GM12878 (cell line): ENCODE measurements around the gene SLC9C1. TPM values are rescaled to one million over a fixed set of nuclear protein-coding genes. Genes with fewer than 3 reads are reported as not detected.

Experiments
- ATAC-seq: fragments of 200-7000 bp; cut with Tn5 transposase; 3 replicates; pipeline ENCODE4 v1.9.1; 2020; ENCODE audit warnings: mild to moderate bottlenecking, moderate library complexity
- BruUV-seq: library from RNA; stranded (reverse); fragments of 400-500 nt; replicated peaks from 2 replicates; lab custom pipeline; 2021; lab: Mats Ljungman, UMichigan
- CTCF ChIA-PET: fragments of 300-600 bp; sonication (Branson Sonifier 250); formaldehyde crosslinking; extraction: SDS; loops from one replicate; lab custom pipeline; 2021; ENCODE audit warnings: inconsistent platforms; lab: Yijun Ruan, JAX
- POLR2A ChIA-PET: fragments of 350-600 bp; formaldehyde crosslinking; extraction: SDS; loops from one replicate; lab custom pipeline; 2021; ENCODE audit warnings: inconsistent platforms; lab: Charles Lee
- RAD21 ChIA-PET: fragments of 300-600 bp; sonication (Branson Sonifier 250); formaldehyde crosslinking; loops from one replicate; lab custom pipeline; 2023; ENCODE audit warnings: antibody characterized with exemption; ENCODE audit not compliant: unreplicated experiment; lab: Charles Lee
- SMC1A ChIA-PET: fragments of 300-600 bp; sonication (Branson Sonifier 250); formaldehyde crosslinking; loops from one replicate; lab custom pipeline; 2023; ENCODE audit not compliant: unreplicated experiment, uncharacterized antibody; lab: Charles Lee
- DNase-seq: peaks from one replicate; pipeline ENCODE4 v3.0.0-alpha.2; 2011; ENCODE audit warnings: low read depth, low spot score
- FAIRE-seq: peaks from 3 replicates; lab custom pipeline; 2011; peaks lifted over from hg19 to GRCh38; lab: Jason Lieb, UNC
- H2AFZ ChIP-seq: 2 replicates; pipeline ENCODE4 v1.6.0; 2011; ENCODE audit warnings: low read depth, low read length, control low read depth; ENCODE audit not compliant: control insufficient read depth
- H3K27ac ChIP-seq: 2 replicates; pipeline ENCODE4 v1.5.1; 2011; ENCODE audit warnings: control low read depth; ENCODE audit not compliant: control insufficient read depth, insufficient read depth
- H3K27me3 ChIP-seq, 2 experiments: replicated peaks in 1 of 2; 2 replicates each; pipeline versions ENCODE4 v1.6.0 to v1.6.1; 2011; ENCODE audit warnings: low read length in 1 of 2; ENCODE audit not compliant: control insufficient read depth in 2 of 2, insufficient read depth in 2 of 2
- H3K36me3 ChIP-seq, 2 experiments: 2 replicates each; pipeline ENCODE4 v1.5.1; 2011; ENCODE audit warnings: low read length in 1 of 2; ENCODE audit not compliant: control insufficient read depth in 2 of 2, insufficient read depth in 2 of 2
- H3K4me1 ChIP-seq: 2 replicates; pipeline ENCODE4 v1.6.1; 2011; ENCODE audit warnings: mild to moderate bottlenecking, low read length, moderate library complexity, mixed read lengths; ENCODE audit not compliant: control insufficient read depth, insufficient read depth
- H3K4me2 ChIP-seq: 2 replicates; pipeline ENCODE4 v1.6.0; 2011; ENCODE audit warnings: control low read depth; ENCODE audit not compliant: control insufficient read depth, insufficient read depth
- H3K4me3 ChIP-seq: fragments of 200-600 bp; sonication (generic); 2 replicates; pipeline ENCODE4 v1.5.1; 2016
- H3K79me2 ChIP-seq: 2 replicates; pipeline ENCODE4 v1.6.0; 2011; ENCODE audit warnings: low read length; ENCODE audit not compliant: control insufficient read depth, insufficient read depth
- H3K9ac ChIP-seq: 2 replicates; pipeline ENCODE4 v1.8.0; 2011; ENCODE audit warnings: low read length, control low read depth, mixed read lengths; ENCODE audit not compliant: control insufficient read depth, insufficient read depth
- H3K9me3 ChIP-seq: replicated peaks from 3 replicates; pipeline ENCODE4 v1.5.1; 2011; ENCODE audit warnings: mild to moderate bottlenecking, low read length; ENCODE audit not compliant: control insufficient read depth, insufficient read depth
- H4K20me1 ChIP-seq: 2 replicates; pipeline ENCODE4 v1.6.0; 2011; ENCODE audit not compliant: control insufficient read depth, insufficient read depth
- BMI1 ChIP-seq: fragments of 450-650 bp; IDR thresholded peaks from 2 replicates; pipeline ENCODE4 v1.6.1; 2016; ENCODE audit warnings: mild to moderate bottlenecking, moderate library complexity, borderline replicate concordance
- CBX3 ChIP-seq: fragments of 200-600 bp; sonication (generic); IDR thresholded peaks from 2 replicates; pipeline ENCODE4 v1.6.1; 2016; ENCODE audit warnings: low read depth, borderline replicate concordance
- CBX5 ChIP-seq: sonication (generic); IDR thresholded peaks from 2 replicates; pipeline ENCODE4 v1.6.1; 2016; ENCODE audit warnings: low read depth, moderate library complexity, mild to moderate bottlenecking, inconsistent platforms
- CHD2 ChIP-seq: IDR thresholded peaks from 2 replicates; pipeline ENCODE4 v1.6.1; 2011; ENCODE audit warnings: low read depth, low read length, improper control_type of control experiment, borderline replicate concordance
- IRF4 ChIP-seq: IDR thresholded peaks from 2 replicates; pipeline ENCODE4 v1.6.1; 2011; ENCODE audit warnings: low read depth, low read length
- NFXL1 ChIP-seq: fragments of 450-650 bp; IDR thresholded peaks from 2 replicates; pipeline ENCODE4 v1.6.1; 2017; ENCODE audit warnings: antibody characterized with exemption, mild to moderate bottlenecking, borderline replicate concordance
- NFYA ChIP-seq: IDR thresholded peaks from 2 replicates; pipeline ENCODE4 v1.6.1; 2011; ENCODE audit warnings: low read depth, mild to moderate bottlenecking, low read length, improper control_type of control experiment, borderline replicate concordance
- NR2C2 ChIP-seq: IDR thresholded peaks from 2 replicates; pipeline ENCODE4 v1.6.1; 2011; ENCODE audit warnings: borderline replicate concordance, low read depth; ENCODE audit not compliant: control insufficient read depth, insufficient read length
- PAX5 ChIP-seq: IDR thresholded peaks from 2 replicates; pipeline ENCODE4 v1.6.1; 2011; ENCODE audit warnings: low read depth, low read length, borderline replicate concordance
- POLR2A ChIP-seq: IDR thresholded peaks from 2 replicates; pipeline ENCODE4 v1.6.1; 2011; ENCODE audit warnings: low read depth, mild to moderate bottlenecking, low read length
- RBBP5 ChIP-seq: fragments of 200-600 bp; sonication (generic); conservative IDR thresholded peaks from 2 replicates; pipeline ENCODE4 v1.6.1; 2016
- STAT1 ChIP-seq: fragments of 450-650 bp; conservative IDR thresholded peaks from 2 replicates; pipeline ENCODE4 v1.6.1; 2014; ENCODE audit warnings: antibody characterized with exemption, mild to moderate bottlenecking
- STAT3 ChIP-seq: IDR thresholded peaks from 2 replicates; pipeline ENCODE4 v1.6.1; 2011; ENCODE audit warnings: low read depth, low read length, improper control_type of control experiment
- YBX1 ChIP-seq: fragments of 450-650 bp; IDR thresholded peaks from 2 replicates; pipeline ENCODE4 v1.6.1; 2016; ENCODE audit warnings: antibody characterized with exemption
- ZSCAN29 ChIP-seq: fragments of 450-650 bp; IDR thresholded peaks from 2 replicates; pipeline ENCODE4 v1.6.1; 2017; ENCODE audit warnings: mild to moderate bottlenecking, moderate library complexity
- WGBS: methylation state at CpG from one replicate; pipeline ENCODE4 v1.1.6; 2016; ENCODE audit warnings: low lambda C conversion rate; ENCODE audit not compliant: insufficient replicate concordance, insufficient coverage; ENCODE audit errors: missing lambda C conversion rate; 5-methylcytosine and 5-hydroxymethylcytosine counted together
- in situ Hi-C: fragments of 300-500 bp; cut with MboI; formaldehyde crosslinking; loops from 9 replicates; pipeline ENCODE4 v1.14.3; 2018; ENCODE audit warnings: mixed read lengths
- intact Hi-C: fragments of 100-400 bp; cut with micrococcal nuclease; formaldehyde crosslinking; loops from one replicate; pipeline ENCODE4 v1.14.2; 2022; ENCODE audit not compliant: unreplicated experiment
- polyA plus RNA-seq, 11 experiments: library from polyadenylated mRNA; depleted of rRNA in 4 of 11; unstranded in 6 of 11; stranded (reverse) in 5 of 11; fragments of >200 nt; fragmentation: Nextera tagmentation in 4 of 11; fragmentation: Illumina TruSeq in 1 of 11; extraction: Ambion mirVana in 4 of 11; extraction: Trizol in 1 of 11; gene quantifications; 1 replicate in 1 of 11; 2 replicates in 10 of 11; pipeline versions ENCODE4 v1.2.1 to v1.2.3, GENCODE V29; 2011 to 2016; ENCODE audit warnings: inconsistent platforms in 2 of 11, missing spikeins in 2 of 11, low read depth in 1 of 11
- total RNA-seq, 4 experiments: library from RNA; depleted of rRNA in 3 of 4; stranded (reverse); fragments of >200 nt in 3 of 4; fragmentation: Illumina TruSeq in 1 of 4; extraction: Trizol in 1 of 4; gene quantifications; 2 replicates each; pipeline versions ENCODE4 v1.2.1 to v1.2.3, GENCODE V29; 2013 to 2021

SLC9C1 gene
- total and polyA plus RNA-seq, 10 of the 15 experiments (the other 5 are each of a cell fraction or from before 2014, with no cell fraction given): not detected

- TF ChIP-seq CBX5 (no peak), ZSCAN29 (no peak), CBX3 (no peak), RBBP5 (no peak), STAT1 (no peak), PAX5 (no peak), NFYA (no peak), YBX1 (no peak), IRF4 (no peak), POLR2A (no peak), STAT3 (no peak)
- TF ChIP-seq, all 136 proteins: peak for 0
Measured at GRCh38 chr3:112199622-112200316, 94.2 kb downstream of the SLC9C1 start (continued).

GRCh38 chr3:112197131-112197530, 96.9 kb downstream of the SLC9C1 start:
- Histone ChIP-seq H3K4me1 (no peaks in the 10 kb centered on the region), H3K9ac (no peak overlapping the region), H3K4me3 (no peak overlapping the region)
- no peak for TF ChIP-seq NFXL1
- no peak for TF ChIP-seq NR2C2
- TF ChIP-seq BMI1: no peak
- TF ChIP-seq CHD2: no peak
- TF ChIP-seq, all 136 proteins: peak for 0
- H4K20me1 ChIP-seq: no peaks in the 10 kb centered on the region
- no peaks in the 10 kb centered on the region for H3K36me3 ChIP-seq
- FAIRE-seq (no peak), ATAC-seq (no peak), DNase-seq (no peak)
- no peaks in the 10 kb centered on the region for H3K27me3 ChIP-seq
- RAD21 ChIA-PET: no interaction called here
- intact Hi-C loops: no loop called here
- no TSS peak for BruUV-seq
- WGBS: 96% methylated on average over 1 of the region's 1 CpG
- H3K4me2 ChIP-seq: no peak overlapping the region
- no peaks in the 10 kb centered on the region; the same call in 1 of the 3 replicates for H3K9me3 ChIP-seq
- H3K27ac ChIP-seq: no peak overlapping the region
- CTCF ChIA-PET: no interaction called here
- in situ Hi-C loops: no loop called here
- SMC1A ChIA-PET: no interaction called here
- no peak overlapping the region for H2AFZ ChIP-seq
- no peaks in the 10 kb centered on the region for H3K79me2 ChIP-seq
- POLR2A ChIA-PET: no interaction called here
